K562 (cell line): Measurements from ENCODE around the gene ATOH8. TPM values are rescaled to one million over a fixed set of nuclear protein-coding genes. Genes with fewer than 3 reads are reported as not detected.

Experiments
- ATAC-seq: fragments of 200-7000 bp; cut with Tn5 transposase; 3 replicates; pipeline ENCODE4 v1.9.1; 2020; ENCODE audit warnings: moderate library complexity
- BruUV-seq: library from RNA; stranded (reverse); fragments of 400-500 nt; replicated peaks from 2 replicates; lab custom pipeline; 2021; lab: Mats Ljungman, UMichigan
- CTCF ChIA-PET: fragments of 300-600 bp; formaldehyde crosslinking; extraction: SDS; loops from one replicate; lab custom pipeline; 2021; ENCODE audit warnings: low intra/inter-chr PET ratio; lab: Yijun Ruan, JAX
- POLR2A ChIA-PET: fragments of 300-600, 350-650 bp; sonication (Branson Sonifier 250); formaldehyde crosslinking; extraction: SDS; loops from one replicate; lab custom pipeline; 2021; ENCODE audit warnings: antibody characterized with exemption, inconsistent platforms; lab: Yijun Ruan, JAX
- DNase-seq, 4 experiments: peaks; one replicate each; pipeline versions ENCODE4 v3.0.0 to v3.0.0-alpha.2; 2011 to 2018; ENCODE audit warnings: low spot score in 3 of 4, mixed read lengths in 3 of 4; ENCODE audit errors: extremely low read depth in 1 of 4
- FAIRE-seq: peaks from 2 replicates; lab custom pipeline; 2011; peaks lifted over from hg19 to GRCh38; lab: Jason Lieb, UNC
- H2AFZ ChIP-seq: 2 replicates; pipeline ENCODE4 v1.6.0; 2011; ENCODE audit warnings: low read depth, low read length, control low read depth, inconsistent platforms
- H3K27ac ChIP-seq: fragments of 200-600 bp; 3 replicates; pipeline ENCODE4 v1.8.0; 2011; ENCODE audit warnings: low read depth, mild to moderate bottlenecking, control low read depth, inconsistent platforms, low read length, moderate library complexity, mixed read lengths; ENCODE audit errors: extremely low read depth
- H3K27me3 ChIP-seq, 2 experiments: fragments of 300-600 bp in 1 of 2; 2 replicates in 1 of 2; 3 replicates in 1 of 2; pipeline versions ENCODE4 v1.6.0 to v1.8.0; 2011; ENCODE audit warnings: inconsistent platforms in 2 of 2, low read length in 2 of 2, mild to moderate bottlenecking in 1 of 2, mixed read lengths in 1 of 2, moderate library complexity in 1 of 2; ENCODE audit not compliant: control insufficient read depth in 2 of 2, insufficient read depth in 2 of 2
- H3K36me3 ChIP-seq: fragments of 300-600 bp; 3 replicates; pipeline ENCODE4 v1.8.0; 2011; ENCODE audit warnings: mild to moderate bottlenecking, low read length, inconsistent platforms; ENCODE audit not compliant: control insufficient read depth, insufficient read depth
- H3K4me1 ChIP-seq, 2 experiments: fragments of 200-600 bp in 1 of 2; replicated peaks in 1 of 2; 2 replicates in 1 of 2; 3 replicates in 1 of 2; pipeline versions ENCODE4 v1.5.1 to v1.8.0; 2011; ENCODE audit warnings: inconsistent platforms in 2 of 2, low read length in 2 of 2, mild to moderate bottlenecking in 1 of 2, mixed read lengths in 1 of 2, moderate library complexity in 1 of 2; ENCODE audit not compliant: control insufficient read depth in 2 of 2, insufficient read depth in 2 of 2
- H3K4me2 ChIP-seq: 2 replicates; pipeline ENCODE4 v1.6.1; 2011; ENCODE audit warnings: low read length, control low read depth, inconsistent platforms, mixed read lengths; ENCODE audit not compliant: insufficient read depth
- H3K4me3 ChIP-seq: fragments of 200-600 bp; sonication (generic), shearing (Covaris generic); 2 replicates; pipeline ENCODE4 v1.5.1; 2016; ENCODE audit warnings: control low read depth, inconsistent platforms
- H3K79me2 ChIP-seq: fragments of 200-600 bp; 3 replicates; pipeline ENCODE4 v1.8.0; 2011; ENCODE audit warnings: low read length, inconsistent platforms; ENCODE audit not compliant: control insufficient read depth, insufficient read depth
- H3K9ac ChIP-seq, 2 experiments: 2 replicates each; pipeline versions ENCODE4 v1.6.0 to v1.6.1; 2011; ENCODE audit warnings: low read depth in 2 of 2, low read length in 2 of 2, control low read depth in 1 of 2, inconsistent platforms in 1 of 2, mild to moderate bottlenecking in 1 of 2, mixed read lengths in 1 of 2; ENCODE audit not compliant: insufficient read depth in 1 of 2
- H3K9me1 ChIP-seq: one replicate; pipeline ENCODE4 v1.6.0; 2011; ENCODE audit warnings: inconsistent platforms, mild to moderate bottlenecking, low read length, moderate library complexity; ENCODE audit not compliant: control insufficient read depth, insufficient read depth
- H3K9me3 ChIP-seq: replicated peaks from 2 replicates; pipeline ENCODE4 v1.5.1; 2011; ENCODE audit warnings: low read depth, low read length, inconsistent platforms; ENCODE audit not compliant: control insufficient read depth, insufficient read depth
- H4K20me1 ChIP-seq: replicated peaks from 2 replicates; pipeline ENCODE4 v1.6.1; 2011; ENCODE audit warnings: low read length, inconsistent platforms, mixed read lengths; ENCODE audit not compliant: control insufficient read depth, insufficient read depth
- CHD4 ChIP-seq: fragments of 200-600 bp; sonication (generic); IDR thresholded peaks from 3 replicates; pipeline ENCODE4 v1.6.1; 2012; ENCODE audit warnings: low read depth, mild to moderate bottlenecking, mixed read lengths, low read length, inconsistent platforms; ENCODE audit not compliant: insufficient read depth, insufficient replicate concordance, poor library complexity, severe bottlenecking
- CUX1 ChIP-seq: fragments of 200-800 bp; sonication (Bioruptor generic); IDR thresholded peaks from 2 replicates; pipeline ENCODE4 v1.6.1; 2016; ENCODE audit warnings: missing genetic modification characterization, missing compliant biosample characterization
- MEF2D ChIP-seq: conservative IDR thresholded peaks from 2 replicates; pipeline ENCODE4 v1.6.1; 2016; ENCODE audit warnings: low read depth, missing genetic modification characterization, missing compliant biosample characterization
- MIER1 ChIP-seq: fragments of 450-650 bp; IDR thresholded peaks from 2 replicates; pipeline ENCODE4 v1.6.1; 2016; ENCODE audit warnings: antibody characterized with exemption, mild to moderate bottlenecking, low read depth
- MLX ChIP-seq, 2 experiments: fragments of 450-650 bp in 1 of 2; sonication (generic) in 1 of 2; formaldehyde crosslinking; conservative IDR thresholded peaks; 2 replicates each; pipeline versions ENCODE4 v1.4.0 to v1.8.1; 2020 to 2022; ENCODE audit warnings: mild to moderate bottlenecking in 1 of 2, missing genetic modification reagents in 1 of 2
- NBN ChIP-seq: fragments of 450-650 bp; IDR thresholded peaks from 2 replicates; pipeline ENCODE4 v1.6.1; 2016; ENCODE audit warnings: low read depth, mild to moderate bottlenecking
- POLR2B ChIP-seq: fragments of 450-650 bp; IDR thresholded peaks from 2 replicates; pipeline ENCODE4 v1.6.1; 2018; ENCODE audit warnings: low read depth; ENCODE audit not compliant: partially characterized antibody
- RBM39 ChIP-seq: fragments of 200-400 bp; formaldehyde crosslinking; optimal IDR thresholded peaks from 2 replicates; pipeline ENCODE3; 2018; ENCODE audit warnings: low read depth, low read length
- RNF219 ChIP-seq: fragments of 250-450 bp; sonication (Bioruptor Pico); IDR thresholded peaks from 2 replicates; pipeline ENCODE4 v1.5.0; 2022; ENCODE audit warnings: mild to moderate bottlenecking
- SLC30A9 ChIP-seq: fragments of 250-450 bp; sonication (Bioruptor Pico); IDR thresholded peaks from 2 replicates; pipeline ENCODE4 v1.8.0; 2022; ENCODE audit warnings: mild to moderate bottlenecking, moderate library complexity
- ZNF174 ChIP-seq: fragments of 250-450 bp; sonication (Bioruptor Pico); IDR thresholded peaks from 2 replicates; pipeline ENCODE4 v1.4.0; 2020; ENCODE audit warnings: mild to moderate bottlenecking
- ZNF184 ChIP-seq: sonication (generic); formaldehyde crosslinking; IDR thresholded peaks from 2 replicates; pipeline ENCODE4 v1.5.0; 2020; ENCODE audit warnings: missing genetic modification reagents
- WGBS: fragments of 100-300 bp; shearing (Covaris generic); methylation state at CpG from one replicate; pipeline ENCODE4 v1.1.6; 2016; ENCODE audit warnings: low coverage, mixed read lengths; ENCODE audit not compliant: insufficient coverage; ENCODE audit errors: missing lambda C conversion rate; 5-methylcytosine and 5-hydroxymethylcytosine counted together
- in situ Hi-C: fragments of 300-500 bp; cut with MboI; formaldehyde crosslinking; loops from 4 replicates; pipeline ENCODE4 v1.15.0; 2018; ENCODE audit warnings: inconsistent platforms, mixed read lengths
- intact Hi-C: fragments of 100-400 bp; cut with micrococcal nuclease; formaldehyde crosslinking; loops from 2 replicates; pipeline ENCODE4 v1.14.2; 2022
- polyA plus RNA-seq, 8 experiments: library from polyadenylated mRNA; depleted of rRNA in 4 of 8; stranded (reverse) in 5 of 8; unstranded in 3 of 8; fragments of >200 nt; fragmentation: Nextera tagmentation in 2 of 8; fragmentation: Illumina TruSeq in 1 of 8; extraction: Ambion mirVana in 2 of 8; extraction: Trizol in 1 of 8; gene quantifications; 2 replicates each; pipeline versions ENCODE4 v1.2.1 to v1.2.3, GENCODE V29; 2011 to 2014; ENCODE audit warnings: inconsistent platforms in 1 of 8, missing spikeins in 1 of 8
- total RNA-seq, 7 experiments: library from RNA; depleted of rRNA in 6 of 7; stranded (reverse); fragments of >200 nt in 6 of 7; fragmentation: Illumina TruSeq in 2 of 7; extraction: Trizol in 2 of 7; gene quantifications; 2 replicates each; pipeline versions ENCODE4 v1.2.1 to v1.2.3, GENCODE V29; 2011 to 2021; ENCODE audit warnings: low replicate concordance in 1 of 7

ATOH8 gene
- total and polyA plus RNA-seq, 9 of the 15 experiments (the other 6 are each of a cell fraction or from before 2014, with no cell fraction given), result not detected

GRCh38 chr2:85830645-85831044 lies 76.9 kb downstream of the ATOH8 start (continued):
- TF ChIP-seq CUX1 (CRISPR knock-in tag) (no peak), ZNF184 (no peak), MLX (CRISPR knock-in tag; conservative IDR thresholded peaks at IDR 0.05) (no peak), MEF2D (tag) (no peak)

GRCh38 chr2:85831735-85832134 lies 77.9 kb downstream of the ATOH8 start:
- no peaks in the 10 kb centered on the region for H3K27me3 ChIP-seq
- no peaks in the 10 kb centered on the region for H4K20me1 ChIP-seq
- FAIRE-seq, result no peak
- CTCF ChIA-PET, result interaction anchor here (7.8 kb wide), 1 partner anchor 248 kb away, joined by 129 read pairs; no protein-coding TSS in a partner anchor
- H3K4me3 ChIP-seq, result no peak overlapping the region
- no peak overlapping the region for H3K4me2 ChIP-seq
- no peak for ATAC-seq
- intact Hi-C loops, result no loop called here
- peaks cover 7 to 8% of the 10 kb centered on the region in 2 experiments; a peak in 4 of 5 replicates for H3K4me1 ChIP-seq
- H2AFZ ChIP-seq, result no peak overlapping the region
- H3K9me3 ChIP-seq, result no peaks in the 10 kb centered on the region
- DNase-seq, result no peak
- H3K79me2 ChIP-seq, result no peaks in the 10 kb centered on the region
- no peaks in the 10 kb centered on the region for H3K36me3 ChIP-seq
- no peak overlapping the region for H3K27ac ChIP-seq
- 15% methylated on average over 2 of the region's 2 CpGs for WGBS
- no peak overlapping the region for H3K9ac ChIP-seq
- POLR2A ChIA-PET, result interaction anchor here (1.0 to 1.3 kb wide), 2 partner anchors 9 to 14 kb away, joined by 3 read pairs; no protein-coding TSS in a partner anchor
- in situ Hi-C loops, result no loop called here
- no TSS peak for BruUV-seq
- no peaks in the 10 kb centered on the region for H3K9me1 ChIP-seq
- TF ChIP-seq RBM39 (no peak), SLC30A9 (CRISPR knock-in tag) (no peak), ZNF174 (CRISPR knock-in tag) (no peak), RNF219 (CRISPR knock-in tag) (no peak), MIER1 (no peak), NBN (no peak), POLR2B (no peak), CHD4 (no peak)
